WTC11 (cell line): ENCODE data around the gene TGM1. TPM values are rescaled to one million over a fixed set of nuclear protein-coding genes. Genes with fewer than 3 reads are reported as not detected.

ENCODE experiments used
- ATAC-seq: fragments of 200-7000 bp; cut with Tn5 transposase; 2 replicates; pipeline ENCODE4 v1.10.0; 2021; ENCODE audit warnings: mild to moderate bottlenecking, moderate library complexity
- Bru-seq: library from RNA; stranded (reverse); fragments of 400-500 nt; gene quantifications from one replicate; lab custom pipeline; 2021; lab: Mats Ljungman, UMichigan
- CTCF ChIA-PET: fragments of 300-600 bp; sonication (Branson Sonifier 250); formaldehyde crosslinking; loops from one replicate; lab custom pipeline; 2021; ENCODE audit warnings: antibody characterized with exemption; lab: Charles Lee
- POLR2A ChIA-PET: fragments of 350-600 bp; sonication (Branson Sonifier 250); formaldehyde crosslinking; loops from one replicate; lab custom pipeline; 2021; ENCODE audit warnings: antibody characterized with exemption; lab: Charles Lee
- DNase-seq: peaks from one replicate; pipeline ENCODE4 v3.0.0; 2021; ENCODE audit warnings: low spot score
- H3K27ac Mint-ChIP-seq: 2 replicates; pipeline ENCODE4 v1.8.0; 2021; ENCODE audit warnings: mixed read lengths
- H3K27me3 Mint-ChIP-seq: 2 replicates; pipeline ENCODE4 v1.8.0; 2021; ENCODE audit warnings: low read depth, mild to moderate bottlenecking, moderate library complexity, mixed read lengths
- H3K36me3 Mint-ChIP-seq: 2 replicates; pipeline ENCODE4 v1.8.0; 2021; ENCODE audit warnings: mixed read lengths
- H3K4me1 Mint-ChIP-seq: 2 replicates; pipeline ENCODE4 v1.8.0; 2022; ENCODE audit warnings: mixed read lengths
- H3K4me3 Mint-ChIP-seq: 2 replicates; pipeline ENCODE4 v1.8.0; 2021; ENCODE audit warnings: mild to moderate bottlenecking, moderate library complexity, mixed read lengths
- H3K9me3 Mint-ChIP-seq: 2 replicates; pipeline ENCODE4 v1.8.0; 2021; ENCODE audit warnings: mixed read lengths
- ATF2 ChIP-seq: sonication (generic); formaldehyde crosslinking; IDR thresholded peaks from 2 replicates; pipeline ENCODE4 v1.8.1; 2022; ENCODE audit warnings: low read depth, missing genetic modification reagents, borderline replicate concordance
- JAZF1 ChIP-seq: fragments of 250-450 bp; sonication (Bioruptor Pico); IDR thresholded peaks from 2 replicates; pipeline ENCODE4 v1.9.0; 2021; ENCODE audit warnings: moderate library complexity, mild to moderate bottlenecking, inconsistent platforms
- KAT7 ChIP-seq: sonication (generic); formaldehyde crosslinking; IDR thresholded peaks from 2 replicates; pipeline ENCODE4 v1.8.1; 2023; ENCODE audit warnings: missing genetic modification reagents, mild to moderate bottlenecking, borderline replicate concordance
- MYBL2 ChIP-seq: sonication (generic); formaldehyde crosslinking; IDR thresholded peaks from 2 replicates; pipeline ENCODE4 v1.8.1; 2023; ENCODE audit warnings: mild to moderate bottlenecking, moderate library complexity, missing genetic modification reagents
- OVOL2 ChIP-seq: fragments of 250-450 bp; sonication (Bioruptor Pico); IDR thresholded peaks from 2 replicates; pipeline ENCODE4 v1.9.0; 2021; ENCODE audit warnings: mild to moderate bottlenecking, borderline replicate concordance
- SMAD4 ChIP-seq: sonication (generic); formaldehyde crosslinking; IDR thresholded peaks from 2 replicates; pipeline ENCODE4 v1.8.0; 2022; ENCODE audit warnings: mild to moderate bottlenecking, missing genetic modification reagents
- SOX15 ChIP-seq: fragments of 250-450 bp; sonication (Bioruptor Pico); IDR thresholded peaks from 2 replicates; pipeline ENCODE4 v1.9.0; 2021; ENCODE audit warnings: mild to moderate bottlenecking
- TCF7 ChIP-seq: sonication (generic); formaldehyde crosslinking; IDR thresholded peaks from 2 replicates; pipeline ENCODE4 v1.8.0; 2022; ENCODE audit warnings: mild to moderate bottlenecking, low read depth, missing genetic modification reagents, moderate library complexity
- TEAD4 ChIP-seq: sonication (generic); formaldehyde crosslinking; IDR thresholded peaks from 2 replicates; pipeline ENCODE4 v1.8.0; 2022; ENCODE audit warnings: mild to moderate bottlenecking, missing genetic modification reagents
- TP53 ChIP-seq: sonication (generic); formaldehyde crosslinking; IDR thresholded peaks from 2 replicates; pipeline ENCODE4 v1.8.1; 2023; ENCODE audit warnings: mild to moderate bottlenecking, missing genetic modification reagents
- ZBTB21 ChIP-seq: sonication (generic); formaldehyde crosslinking; IDR thresholded peaks from 2 replicates; pipeline ENCODE4 v1.8.1; 2023; ENCODE audit warnings: mild to moderate bottlenecking, missing genetic modification reagents, borderline replicate concordance
- ZNF121 ChIP-seq: sonication (generic); formaldehyde crosslinking; IDR thresholded peaks from 2 replicates; pipeline ENCODE4 v1.8.0; 2023; ENCODE audit warnings: missing genetic modification reagents
- ZNF317 ChIP-seq: sonication (generic); formaldehyde crosslinking; IDR thresholded peaks from 2 replicates; pipeline ENCODE4 v1.8.1; 2023; ENCODE audit warnings: low read depth, mild to moderate bottlenecking, moderate library complexity, missing genetic modification reagents, borderline replicate concordance
- ZNF423 ChIP-seq: fragments of 250-450 bp; sonication (Bioruptor Pico); IDR thresholded peaks from 2 replicates; pipeline ENCODE4 v2.1.2; 2022; ENCODE audit warnings: mild to moderate bottlenecking, moderate library complexity
- ZNF512 ChIP-seq: sonication (generic); formaldehyde crosslinking; IDR thresholded peaks from 2 replicates; pipeline ENCODE4 v1.8.1; 2022; ENCODE audit warnings: missing genetic modification reagents, borderline replicate concordance
- long read RNA-seq, 3 experiments: library from RNA in 1 of 3; library from capped mRNA in 1 of 3; library from polyadenylated mRNA in 1 of 3; unstranded in 2 of 3; stranded (forward) in 1 of 3; transcript quantifications; one replicate each; pipeline ENCODE4 v2.0.0, GENCODE V29; 2021
- total RNA-seq: library from RNA; stranded (reverse); gene quantifications from 3 replicates; pipeline ENCODE4 v1.2.3, GENCODE V29; 2021
- TF ChIP-seq, protein P1 (sequence below): sonication (generic); formaldehyde crosslinking; IDR thresholded peaks from 2 replicates; pipeline ENCODE4 v1.8.0; 2023; ENCODE audit warnings: mild to moderate bottlenecking, missing genetic modification reagents
- TF ChIP-seq, protein P2 (sequence below): fragments of 250-450 bp; sonication (Bioruptor Pico); IDR thresholded peaks from 2 replicates; pipeline ENCODE4 v1.9.0; 2021; ENCODE audit warnings: moderate library complexity, mild to moderate bottlenecking, inconsistent platforms, borderline replicate concordance
- TF ChIP-seq, protein P3 (sequence below): sonication (generic); formaldehyde crosslinking; IDR thresholded peaks from 2 replicates; pipeline ENCODE4 v1.8.1; 2023; ENCODE audit warnings: mild to moderate bottlenecking, missing genetic modification reagents, moderate library complexity

The TGM1 gene
- total RNA-seq (2.5 to 5.2 TPM (median 4.4 TPM) in 3 replicates), Bru-seq, nascent RNA (percentile 28 among the genes with signal in this experiment)
- long read RNA-seq, experiment 1, partial matches to known transcripts: 0 of 1 reads
- long read RNA-seq, experiment 1, other reads (novel, unspliced or antisense): 0 of 1 reads
- long read RNA-seq, experiment 2, partial matches to known transcripts: 1 of 2 reads
- long read RNA-seq, experiment 2, other reads (novel, unspliced or antisense): 1 of 2 reads
- long read RNA-seq, experiment 3: 0 reads

DNA sequence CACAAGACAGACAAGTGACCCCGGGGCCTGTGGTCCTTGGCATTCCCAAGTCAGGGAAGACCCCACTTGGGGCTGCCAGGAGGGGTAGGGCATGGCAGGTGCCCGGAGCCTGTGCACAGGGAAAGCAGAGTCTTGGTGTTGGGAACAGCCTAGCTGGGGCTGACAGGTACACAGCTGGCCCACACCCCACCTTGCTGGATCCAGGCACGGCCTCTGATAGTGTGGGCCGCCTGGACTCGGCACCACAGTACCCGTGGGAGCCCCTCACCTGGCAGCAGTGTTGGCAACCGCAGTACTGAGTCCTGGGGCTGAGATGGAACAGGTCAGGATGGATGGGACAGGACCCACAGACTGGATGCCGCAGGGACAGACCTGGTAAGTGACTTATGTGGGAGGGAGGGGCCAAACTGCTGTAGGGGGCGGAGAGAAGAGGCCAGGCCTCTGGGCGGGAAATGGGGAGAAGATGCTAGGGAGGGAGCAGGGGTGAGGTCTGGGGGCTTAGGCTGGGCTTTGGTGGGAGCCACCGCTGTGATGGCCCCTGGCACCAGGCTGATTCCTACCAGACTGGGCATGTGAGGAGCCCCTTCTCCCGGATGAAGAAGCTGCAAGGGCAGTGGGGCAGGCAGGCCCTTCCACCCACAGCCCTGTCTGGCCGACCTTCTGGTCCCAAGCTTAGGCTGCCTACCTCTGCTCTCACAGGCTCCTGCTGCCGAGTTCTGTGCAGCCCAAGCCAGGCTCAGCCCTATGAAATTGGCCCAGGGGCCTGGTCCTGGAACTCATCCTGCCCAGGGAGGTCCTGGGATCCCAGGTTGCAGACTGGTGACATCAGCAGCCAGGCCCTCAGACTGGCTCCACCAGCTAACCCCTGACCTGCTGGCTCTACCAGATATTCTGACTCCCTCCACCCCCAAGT, at the start of gene TGM1:
TSS of gene TGM1 (minus strand) at position 357 of the 913 bp plus-strand sequence. CDS start 825 bp downstream, outside the sequence.
- Mint-ChIP-seq H3K27me3 (no peaks in the 10 kb centered on the region), H3K9me3 (no peaks in the 10 kb centered on the region), H3K27ac (no peak within 1 kb of the TSS), H3K4me3 (no peak within 1 kb of the TSS), H3K36me3 (peaks cover 4% of the 10 kb centered on the region; the same call in 1 of the 2 replicates), H3K4me1 (no peaks in the 10 kb centered on the region)
- POLR2A ChIA-PET: interaction anchor here (0.9 kb wide), 1 partner anchor 8 kb away, joined by 5 read pairs; the partner anchor contains the start of gene RABGGTA
- DNase-seq: no peak
- ATAC-seq: peak; percentile 71
- TF ChIP-seq OVOL2 (CRISPR knock-in tag) (no peak), KAT7 (no peak), ZNF512 (no peak), ZBTB21 (CRISPR knock-in tag) (no peak), TCF7 (CRISPR knock-in tag) (no peak), SMAD4 (CRISPR knock-in tag) (no peak), ZNF121 (CRISPR knock-in tag) (no peak), JAZF1 (CRISPR knock-in tag) (no peak), MYBL2 (CRISPR knock-in tag) (no peak), SOX15 (CRISPR knock-in tag) (no peak), TP53 (CRISPR knock-in tag) (no peak), TEAD4 (CRISPR knock-in tag) (no peak), ZNF423 (no peak), ZNF317 (CRISPR knock-in tag) (no peak), ATF2 (CRISPR knock-in tag) (no peak)
- TF ChIP-seq, protein P1, sequence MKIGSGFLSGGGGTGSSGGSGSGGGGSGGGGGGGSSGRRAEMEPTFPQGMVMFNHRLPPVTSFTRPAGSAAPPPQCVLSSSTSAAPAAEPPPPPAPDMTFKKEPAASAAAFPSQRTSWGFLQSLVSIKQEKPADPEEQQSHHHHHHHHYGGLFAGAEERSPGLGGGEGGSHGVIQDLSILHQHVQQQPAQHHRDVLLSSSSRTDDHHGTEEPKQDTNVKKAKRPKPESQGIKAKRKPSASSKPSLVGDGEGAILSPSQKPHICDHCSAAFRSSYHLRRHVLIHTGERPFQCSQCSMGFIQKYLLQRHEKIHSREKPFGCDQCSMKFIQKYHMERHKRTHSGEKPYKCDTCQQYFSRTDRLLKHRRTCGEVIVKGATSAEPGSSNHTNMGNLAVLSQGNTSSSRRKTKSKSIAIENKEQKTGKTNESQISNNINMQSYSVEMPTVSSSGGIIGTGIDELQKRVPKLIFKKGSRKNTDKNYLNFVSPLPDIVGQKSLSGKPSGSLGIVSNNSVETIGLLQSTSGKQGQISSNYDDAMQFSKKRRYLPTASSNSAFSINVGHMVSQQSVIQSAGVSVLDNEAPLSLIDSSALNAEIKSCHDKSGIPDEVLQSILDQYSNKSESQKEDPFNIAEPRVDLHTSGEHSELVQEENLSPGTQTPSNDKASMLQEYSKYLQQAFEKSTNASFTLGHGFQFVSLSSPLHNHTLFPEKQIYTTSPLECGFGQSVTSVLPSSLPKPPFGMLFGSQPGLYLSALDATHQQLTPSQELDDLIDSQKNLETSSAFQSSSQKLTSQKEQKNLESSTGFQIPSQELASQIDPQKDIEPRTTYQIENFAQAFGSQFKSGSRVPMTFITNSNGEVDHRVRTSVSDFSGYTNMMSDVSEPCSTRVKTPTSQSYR (CRISPR knock-in tag): no peak
- TF ChIP-seq, protein P2, sequence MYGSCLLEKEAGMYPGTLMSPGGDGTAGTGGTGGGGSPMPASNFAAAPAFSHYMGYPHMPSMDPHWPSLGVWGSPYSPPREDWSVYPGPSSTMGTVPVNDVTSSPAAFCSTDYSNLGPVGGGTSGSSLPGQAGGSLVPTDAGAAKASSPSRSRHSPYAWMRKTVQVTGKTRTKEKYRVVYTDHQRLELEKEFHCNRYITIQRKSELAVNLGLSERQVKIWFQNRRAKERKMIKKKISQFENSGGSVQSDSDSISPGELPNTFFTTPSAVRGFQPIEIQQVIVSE (CRISPR knock-in tag): no peak
- TF ChIP-seq, protein P3, sequence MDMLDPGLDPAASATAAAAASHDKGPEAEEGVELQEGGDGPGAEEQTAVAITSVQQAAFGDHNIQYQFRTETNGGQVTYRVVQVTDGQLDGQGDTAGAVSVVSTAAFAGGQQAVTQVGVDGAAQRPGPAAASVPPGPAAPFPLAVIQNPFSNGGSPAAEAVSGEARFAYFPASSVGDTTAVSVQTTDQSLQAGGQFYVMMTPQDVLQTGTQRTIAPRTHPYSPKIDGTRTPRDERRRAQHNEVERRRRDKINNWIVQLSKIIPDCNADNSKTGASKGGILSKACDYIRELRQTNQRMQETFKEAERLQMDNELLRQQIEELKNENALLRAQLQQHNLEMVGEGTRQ (CRISPR knock-in tag): no peak
- CTCF ChIA-PET: interaction anchor here (1.0 to 2.6 kb wide), 4 partner anchors 8 to 47 kb away, joined by 4 to 17 read pairs (median 6); partner anchors contain the start of genes CIDEB, RABGGTA and TINF2
